HG02840 (cell line): ENCODE data around the gene CDK6.

Source experiments
- ATAC-seq: cut with Tn5 transposase; IDR thresholded peaks from one replicate; pipeline ENCODE4 v1.9.1; 2021; ENCODE audit warnings: mild to moderate bottlenecking, moderate library complexity, moderate number of reproducible peaks; ENCODE audit not compliant: unreplicated experiment, low FRiP score

Gene CDK6

GRCh38 chr7:92655346-92655884 is 181.0 kb downstream of the CDK6 start:
- no peak for ATAC-seq

- ATAC-seq, result no peak
Observed at GRCh38 chr7:92653136-92653535, 183.2 kb downstream of the CDK6 start.

GRCh38 chr7:92652536-92652935 is 183.8 kb downstream of the CDK6 start:
- no peak for ATAC-seq

- ATAC-seq, result no peak
Observed at GRCh38 chr7:92650391-92650790, 186.0 kb downstream of the CDK6 start.

- ATAC-seq, result peak; percentile 62
Observed at GRCh38 chr7:92648067-92648466, 188.3 kb downstream of the CDK6 start.

- no peak for ATAC-seq
Observed at GRCh38 chr7:92647652-92648051, 188.7 kb downstream of the CDK6 start.

GRCh38 chr7:92647011-92647625 is 189.3 kb downstream of the CDK6 start:
- ATAC-seq, result no peak

GRCh38 chr7:92645114-92646061 is 191.0 kb downstream of the CDK6 start:
- ATAC-seq, result no peak

- no peak for ATAC-seq
Observed at GRCh38 chr7:92644406-92645113, 191.8 kb downstream of the CDK6 start.

- no peak for ATAC-seq
Observed at GRCh38 chr7:92643821-92644220, 192.6 kb downstream of the CDK6 start.

- peak; percentile 78 for ATAC-seq
Observed at GRCh38 chr7:92641921-92642511, 194.4 kb downstream of the CDK6 start.

- ATAC-seq, result no peak
Observed at GRCh38 chr7:92639966-92640365, 196.4 kb downstream of the CDK6 start.

GRCh38 chr7:92639213-92639896 is 197.0 kb downstream of the CDK6 start:
- no peak for ATAC-seq

GRCh38 chr7:92636018-92636560 is 200.3 kb downstream of the CDK6 start:
- no peak for ATAC-seq

GRCh38 chr7:92635538-92635937 is 200.8 kb downstream of the CDK6 start:
- ATAC-seq, result no peak

GRCh38 chr7:92634924-92635519 is 201.4 kb downstream of the CDK6 start:
- ATAC-seq, result peak; percentile 38

GRCh38 chr7:92634205-92634604 is 202.2 kb downstream of the CDK6 start:
- no peak for ATAC-seq

- no peak for ATAC-seq
Observed at GRCh38 chr7:92633211-92633906, 203.0 kb downstream of the CDK6 start.

GRCh38 chr7:92632791-92633190 is 203.6 kb downstream of the CDK6 start:
- no peak for ATAC-seq
